ENCODE measurements around the gene RDM1. TPM values are rescaled to one million over a fixed set of nuclear protein-coding genes. Genes with fewer than 3 reads are reported as not detected.

Gene RDM1
- total RNA-seq, 1 experiment from 2014 or later: 12.9 TPM

DNA sequence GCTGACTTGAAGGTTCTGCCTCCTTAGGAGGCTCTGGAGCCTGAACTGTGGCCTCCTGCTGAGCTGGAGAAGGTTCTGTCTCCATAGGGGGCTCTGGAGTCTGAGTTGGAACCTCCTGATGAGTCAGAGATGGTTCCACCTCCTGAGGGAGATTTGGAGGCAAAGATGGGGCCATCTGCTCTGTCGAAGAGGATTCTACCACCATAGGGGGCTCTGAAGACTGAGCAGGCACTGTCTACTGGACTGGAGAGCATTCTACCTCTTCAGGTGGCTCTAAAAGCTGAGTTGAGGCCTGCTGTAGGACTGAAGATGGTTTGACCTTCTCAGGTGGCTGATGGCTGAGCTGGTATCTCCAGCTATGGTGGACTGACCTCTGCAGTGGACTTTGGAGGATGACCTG lies 16.2 kb downstream of the RDM1 start:
- 0 out of 2 replicates have a peak, but pooled peaks cover 8% of the 10 kb centered on the region for H3K9me3 ChIP-seq
- intact Hi-C loops (cut with micrococcal nuclease; ENCODE audit: unreplicated experiment): no loop called here
- BruUV-seq (replicated peaks): no TSS peak
- POLR2A ChIA-PET: no interaction called here
- CTCF ChIA-PET: no interaction called here
- no peaks in the 10 kb centered on the region for H3K27me3 Mint-ChIP-seq (ENCODE audit: insufficient read depth, unreplicated experiment)
- TF ChIP-seq CTCF (IDR thresholded peaks at IDR 0.05; ENCODE audit: insufficient read depth in 1 of 2, low read depth in 1 of 2, low read length in 1 of 2, severe bottlenecking in 1 of 2, unreplicated experiment in 1 of 2): no peak
- H3K36me3 ChIP-seq (ENCODE audit: control insufficient read depth, insufficient read depth, low read length): no peaks in the 10 kb centered on the region
- H3K4me3 Mint-ChIP-seq (ENCODE audit: unreplicated experiment): no peak overlapping the region
- H3K4me3 ChIP-seq (ENCODE audit: low read depth, low read length): no peak overlapping the region
- H3K27me3 ChIP-seq (replicated peaks; ENCODE audit: control insufficient read depth, insufficient read depth, low read length): no peaks in the 10 kb centered on the region
- H3K27ac Mint-ChIP-seq (ENCODE audit: unreplicated experiment): no peak overlapping the region
- H3K9me3 Mint-ChIP-seq (ENCODE audit: unreplicated experiment): peaks cover 11% of the 10 kb centered on the region
- peaks cover 5% of the 10 kb centered on the region for H3K36me3 Mint-ChIP-seq (ENCODE audit: insufficient read depth, unreplicated experiment)
- DNase-seq: no peak
- no peaks in the 10 kb centered on the region for H3K4me1 Mint-ChIP-seq (ENCODE audit: low read depth, unreplicated experiment)
- no peaks in the 10 kb centered on the region for H3K4me1 ChIP-seq

DNA sequence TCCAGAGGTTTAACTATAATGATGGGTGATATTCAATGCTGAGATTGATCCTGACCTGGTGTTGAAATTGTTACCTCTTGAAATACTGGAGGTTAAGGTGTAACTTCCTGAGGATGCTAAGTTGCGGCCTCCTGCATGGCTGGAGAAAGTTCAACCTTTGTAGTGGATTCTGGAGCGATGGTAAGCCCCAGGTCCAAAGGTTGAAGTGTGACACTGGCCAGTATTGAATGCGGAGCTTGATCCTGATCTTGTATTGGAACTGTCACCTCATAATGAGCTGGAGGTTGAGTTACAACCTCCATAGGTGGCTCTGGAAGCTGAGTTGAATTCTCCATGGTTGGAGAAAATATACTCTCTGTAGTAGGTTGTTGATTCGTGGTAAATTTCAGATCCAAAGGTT lies 17.0 kb downstream of the RDM1 start:
- Histone ChIP-seq H3K36me3 (ENCODE audit: control insufficient read depth, insufficient read depth, low read length) (no peaks in the 10 kb centered on the region), H3K9me3 (0 out of 2 replicates have a peak, but pooled peaks cover 8% of the 10 kb centered on the region), H3K27me3 (replicated peaks; ENCODE audit: control insufficient read depth, insufficient read depth, low read length) (no peaks in the 10 kb centered on the region), H3K4me1 (no peaks in the 10 kb centered on the region), H3K4me3 (ENCODE audit: low read depth, low read length) (no peak overlapping the region)
- no peak for DNase-seq
- ChIA-PET POLR2A (no interaction called here), CTCF (no interaction called here)
- no peaks in the 10 kb centered on the region for H3K4me1 Mint-ChIP-seq (ENCODE audit: low read depth, unreplicated experiment)
- TF ChIP-seq CTCF (IDR thresholded peaks at IDR 0.05; ENCODE audit: insufficient read depth in 1 of 2, low read depth in 1 of 2, low read length in 1 of 2, severe bottlenecking in 1 of 2, unreplicated experiment in 1 of 2): no peak
- intact Hi-C loops (cut with micrococcal nuclease; ENCODE audit: unreplicated experiment): no loop called here
- peaks cover 11% of the 10 kb centered on the region for H3K9me3 Mint-ChIP-seq (ENCODE audit: unreplicated experiment)
- no peak overlapping the region for H3K4me3 Mint-ChIP-seq (ENCODE audit: unreplicated experiment)
- H3K27ac Mint-ChIP-seq (ENCODE audit: unreplicated experiment): no peak overlapping the region
- peaks cover 5% of the 10 kb centered on the region for H3K36me3 Mint-ChIP-seq (ENCODE audit: insufficient read depth, unreplicated experiment)
- no peaks in the 10 kb centered on the region for H3K27me3 Mint-ChIP-seq (ENCODE audit: insufficient read depth, unreplicated experiment)
- BruUV-seq (replicated peaks): no TSS peak

GRCh38 chr17:35912942-35913341 lies 17.6 kb downstream of the RDM1 start:
- Histone ChIP-seq H3K9me3 (0 out of 2 replicates have a peak, but pooled peaks cover 8% of the 10 kb centered on the region), H3K36me3 (ENCODE audit: control insufficient read depth, insufficient read depth, low read length) (no peaks in the 10 kb centered on the region), H3K4me1 (no peaks in the 10 kb centered on the region), H3K27me3 (replicated peaks; ENCODE audit: control insufficient read depth, insufficient read depth, low read length) (no peaks in the 10 kb centered on the region), H3K4me3 (ENCODE audit: low read depth, low read length) (no peak overlapping the region)
- Mint-ChIP-seq H3K27me3 (ENCODE audit: insufficient read depth, unreplicated experiment) (no peaks in the 10 kb centered on the region), H3K36me3 (ENCODE audit: insufficient read depth, unreplicated experiment) (peaks cover 5% of the 10 kb centered on the region), H3K4me3 (ENCODE audit: unreplicated experiment) (no peak overlapping the region), H3K4me1 (ENCODE audit: low read depth, unreplicated experiment) (no peaks in the 10 kb centered on the region), H3K9me3 (ENCODE audit: unreplicated experiment) (peaks cover 11% of the 10 kb centered on the region), H3K27ac (ENCODE audit: unreplicated experiment) (no peak overlapping the region)
- POLR2A ChIA-PET: no interaction called here
- no TSS peak for BruUV-seq (replicated peaks)
- intact Hi-C loops (cut with micrococcal nuclease; ENCODE audit: unreplicated experiment): no loop called here
- DNase-seq: no peak
- no peak for TF ChIP-seq CTCF (IDR thresholded peaks at IDR 0.05; ENCODE audit: insufficient read depth in 1 of 2, low read depth in 1 of 2, low read length in 1 of 2, severe bottlenecking in 1 of 2, unreplicated experiment in 1 of 2)
- CTCF ChIA-PET: no interaction called here
